GM12878 (cell line): ENCODE data around the gene ACTL7A. TPM values are rescaled to one million over a fixed set of nuclear protein-coding genes. Genes with fewer than 3 reads are reported as not detected.

Experiments used
- ATAC-seq: fragments of 200-7000 bp; cut with Tn5 transposase; 3 replicates; pipeline ENCODE4 v1.9.1; 2020; ENCODE audit warnings: mild to moderate bottlenecking, moderate library complexity
- BruUV-seq: library from RNA; stranded (reverse); fragments of 400-500 nt; replicated peaks from 2 replicates; lab custom pipeline; 2021; lab: Mats Ljungman, UMichigan
- CTCF ChIA-PET: fragments of 300-600 bp; sonication (Branson Sonifier 250); formaldehyde crosslinking; extraction: SDS; loops from one replicate; lab custom pipeline; 2021; ENCODE audit warnings: inconsistent platforms; lab: Yijun Ruan, JAX
- POLR2A ChIA-PET: fragments of 350-600 bp; formaldehyde crosslinking; extraction: SDS; loops from one replicate; lab custom pipeline; 2021; ENCODE audit warnings: inconsistent platforms; lab: Charles Lee
- RAD21 ChIA-PET: fragments of 300-600 bp; sonication (Branson Sonifier 250); formaldehyde crosslinking; loops from one replicate; lab custom pipeline; 2023; ENCODE audit warnings: antibody characterized with exemption; ENCODE audit not compliant: unreplicated experiment; lab: Charles Lee
- SMC1A ChIA-PET: fragments of 300-600 bp; sonication (Branson Sonifier 250); formaldehyde crosslinking; loops from one replicate; lab custom pipeline; 2023; ENCODE audit not compliant: unreplicated experiment, uncharacterized antibody; lab: Charles Lee
- DNase-seq: peaks from one replicate; pipeline ENCODE4 v3.0.0-alpha.2; 2011; ENCODE audit warnings: low read depth, low spot score
- FAIRE-seq: peaks from 3 replicates; lab custom pipeline; 2011; peaks lifted over from hg19 to GRCh38; lab: Jason Lieb, UNC
- H2AFZ ChIP-seq: 2 replicates; pipeline ENCODE4 v1.6.0; 2011; ENCODE audit warnings: low read depth, low read length, control low read depth; ENCODE audit not compliant: control insufficient read depth
- H3K27ac ChIP-seq: 2 replicates; pipeline ENCODE4 v1.5.1; 2011; ENCODE audit warnings: control low read depth; ENCODE audit not compliant: control insufficient read depth, insufficient read depth
- H3K27me3 ChIP-seq, 2 experiments: replicated peaks in 1 of 2; 2 replicates each; pipeline versions ENCODE4 v1.6.0 to v1.6.1; 2011; ENCODE audit warnings: low read length in 1 of 2; ENCODE audit not compliant: control insufficient read depth in 2 of 2, insufficient read depth in 2 of 2
- H3K36me3 ChIP-seq, 2 experiments: 2 replicates each; pipeline ENCODE4 v1.5.1; 2011; ENCODE audit warnings: low read length in 1 of 2; ENCODE audit not compliant: control insufficient read depth in 2 of 2, insufficient read depth in 2 of 2
- H3K4me1 ChIP-seq: 2 replicates; pipeline ENCODE4 v1.6.1; 2011; ENCODE audit warnings: mild to moderate bottlenecking, low read length, moderate library complexity, mixed read lengths; ENCODE audit not compliant: control insufficient read depth, insufficient read depth
- H3K4me2 ChIP-seq: 2 replicates; pipeline ENCODE4 v1.6.0; 2011; ENCODE audit warnings: control low read depth; ENCODE audit not compliant: control insufficient read depth, insufficient read depth
- H3K4me3 ChIP-seq: fragments of 200-600 bp; sonication (generic); 2 replicates; pipeline ENCODE4 v1.5.1; 2016
- H3K79me2 ChIP-seq: 2 replicates; pipeline ENCODE4 v1.6.0; 2011; ENCODE audit warnings: low read length; ENCODE audit not compliant: control insufficient read depth, insufficient read depth
- H3K9ac ChIP-seq: 2 replicates; pipeline ENCODE4 v1.8.0; 2011; ENCODE audit warnings: low read length, control low read depth, mixed read lengths; ENCODE audit not compliant: control insufficient read depth, insufficient read depth
- H3K9me3 ChIP-seq: replicated peaks from 3 replicates; pipeline ENCODE4 v1.5.1; 2011; ENCODE audit warnings: mild to moderate bottlenecking, low read length; ENCODE audit not compliant: control insufficient read depth, insufficient read depth
- H4K20me1 ChIP-seq: 2 replicates; pipeline ENCODE4 v1.6.0; 2011; ENCODE audit not compliant: control insufficient read depth, insufficient read depth
- ATF3 ChIP-seq: IDR thresholded peaks from 2 replicates; pipeline ENCODE4 v1.6.1; 2011; ENCODE audit warnings: low read depth, mild to moderate bottlenecking, low read length, moderate library complexity, borderline replicate concordance; ENCODE audit errors: extremely low read depth
- CBX3 ChIP-seq: fragments of 200-600 bp; sonication (generic); IDR thresholded peaks from 2 replicates; pipeline ENCODE4 v1.6.1; 2016; ENCODE audit warnings: low read depth, borderline replicate concordance
- CHD1 ChIP-seq: IDR thresholded peaks from 2 replicates; pipeline ENCODE4 v1.6.1; 2012; ENCODE audit warnings: low read depth, low read length, improper control_type of control experiment
- MAX ChIP-seq: IDR thresholded peaks from 2 replicates; pipeline ENCODE4 v1.6.1; 2012; ENCODE audit warnings: low read depth, low read length, improper control_type of control experiment
- MEF2A ChIP-seq: IDR thresholded peaks from 2 replicates; pipeline ENCODE4 v1.6.1; 2011; ENCODE audit warnings: low read depth, mild to moderate bottlenecking, low read length, moderate library complexity; ENCODE audit not compliant: insufficient read depth
- NRF1 ChIP-seq: conservative IDR thresholded peaks from 2 replicates; pipeline ENCODE4 v1.6.1; 2011; ENCODE audit warnings: mild to moderate bottlenecking, low read depth, low read length, improper control_type of control experiment
- SREBF2 ChIP-seq: IDR thresholded peaks from 2 replicates; pipeline ENCODE4 v1.6.1; 2012; ENCODE audit warnings: mild to moderate bottlenecking, low read length
- TARDBP ChIP-seq: IDR thresholded peaks from 2 replicates; pipeline ENCODE4 v1.6.1; 2016; ENCODE audit warnings: borderline replicate concordance
- TCF7 ChIP-seq: IDR thresholded peaks from 2 replicates; pipeline ENCODE4 v1.6.1; 2014; ENCODE audit warnings: antibody characterized with exemption, borderline replicate concordance
- WGBS: methylation state at CpG from one replicate; pipeline ENCODE4 v1.1.6; 2016; ENCODE audit warnings: low lambda C conversion rate; ENCODE audit not compliant: insufficient replicate concordance, insufficient coverage; ENCODE audit errors: missing lambda C conversion rate; 5-methylcytosine and 5-hydroxymethylcytosine counted together
- in situ Hi-C: fragments of 300-500 bp; cut with MboI; formaldehyde crosslinking; loops from 9 replicates; pipeline ENCODE4 v1.14.3; 2018; ENCODE audit warnings: mixed read lengths
- intact Hi-C: fragments of 100-400 bp; cut with micrococcal nuclease; formaldehyde crosslinking; loops from one replicate; pipeline ENCODE4 v1.14.2; 2022; ENCODE audit not compliant: unreplicated experiment
- polyA plus RNA-seq, 11 experiments: library from polyadenylated mRNA; depleted of rRNA in 4 of 11; unstranded in 6 of 11; stranded (reverse) in 5 of 11; fragments of >200 nt; fragmentation: Nextera tagmentation in 4 of 11; fragmentation: Illumina TruSeq in 1 of 11; extraction: Ambion mirVana in 4 of 11; extraction: Trizol in 1 of 11; gene quantifications; 1 replicate in 1 of 11; 2 replicates in 10 of 11; pipeline versions ENCODE4 v1.2.1 to v1.2.3, GENCODE V29; 2011 to 2016; ENCODE audit warnings: inconsistent platforms in 2 of 11, missing spikeins in 2 of 11, low read depth in 1 of 11
- total RNA-seq, 4 experiments: library from RNA; depleted of rRNA in 3 of 4; stranded (reverse); fragments of >200 nt in 3 of 4; fragmentation: Illumina TruSeq in 1 of 4; extraction: Trizol in 1 of 4; gene quantifications; 2 replicates each; pipeline versions ENCODE4 v1.2.1 to v1.2.3, GENCODE V29; 2013 to 2021
- TF ChIP-seq, protein P1 (sequence below): IDR thresholded peaks from 2 replicates; pipeline ENCODE4 v1.6.1; 2011; ENCODE audit warnings: mild to moderate bottlenecking, low read depth, low read length, moderate library complexity; ENCODE audit not compliant: insufficient replicate concordance

The ACTL7A gene
- total and polyA plus RNA-seq, 10 of the 15 experiments (the other 5 are each of a cell fraction or from before 2014, with no cell fraction given) = not detected

DNA sequence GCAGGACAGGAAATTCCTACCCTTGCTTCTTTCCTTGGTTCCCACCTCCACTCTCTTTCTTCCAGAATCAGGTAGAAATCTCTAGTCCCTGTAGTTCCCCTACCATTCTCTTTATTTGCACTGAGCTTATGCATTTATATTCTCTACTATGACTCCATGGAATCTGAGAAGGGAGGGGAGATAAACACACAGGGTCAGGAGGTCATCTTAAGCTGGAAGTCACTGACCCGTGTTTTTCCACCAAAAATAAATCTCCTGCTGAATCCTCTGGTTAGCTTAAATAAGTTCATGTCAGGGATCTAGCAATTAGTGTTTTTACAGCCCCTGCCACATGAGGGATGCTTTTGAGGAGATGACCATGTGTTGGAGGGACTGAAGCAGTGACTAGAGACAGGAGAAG, 10.0 kb upstream of the ACTL7A start:
- Histone ChIP-seq H3K4me3 (no peak overlapping the region), H3K27me3 (peaks cover 0 to 2% of the 10 kb centered on the region in 2 experiments; a peak in 2 of 4 replicates), H3K9ac (no peak overlapping the region), H3K4me1 (no peaks in the 10 kb centered on the region), H3K36me3 (no peaks in the 10 kb centered on the region), H3K9me3 (no peaks in the 10 kb centered on the region), H3K79me2 (no peaks in the 10 kb centered on the region), H3K27ac (no peak overlapping the region), H4K20me1 (no peaks in the 10 kb centered on the region), H2AFZ (no peak overlapping the region), H3K4me2 (no peak overlapping the region)
- SMC1A ChIA-PET = interaction anchor here (0.6 to 1.9 kb wide), 3 partner anchors 98 to 502 kb away, joined by 3 to 4 read pairs (median 4); no protein-coding TSS in a partner anchor
- no peak for FAIRE-seq
- CTCF ChIA-PET = interaction anchor here (1.3 to 4.7 kb wide), 3 partner anchors 42 to 102 kb away, joined by 5 to 29 read pairs (median 6); no protein-coding TSS in a partner anchor
- no peak for TF ChIP-seq TARDBP
- TF ChIP-seq CBX3 = no peak
- no peak for TF ChIP-seq CHD1
- TF ChIP-seq, protein P1, sequence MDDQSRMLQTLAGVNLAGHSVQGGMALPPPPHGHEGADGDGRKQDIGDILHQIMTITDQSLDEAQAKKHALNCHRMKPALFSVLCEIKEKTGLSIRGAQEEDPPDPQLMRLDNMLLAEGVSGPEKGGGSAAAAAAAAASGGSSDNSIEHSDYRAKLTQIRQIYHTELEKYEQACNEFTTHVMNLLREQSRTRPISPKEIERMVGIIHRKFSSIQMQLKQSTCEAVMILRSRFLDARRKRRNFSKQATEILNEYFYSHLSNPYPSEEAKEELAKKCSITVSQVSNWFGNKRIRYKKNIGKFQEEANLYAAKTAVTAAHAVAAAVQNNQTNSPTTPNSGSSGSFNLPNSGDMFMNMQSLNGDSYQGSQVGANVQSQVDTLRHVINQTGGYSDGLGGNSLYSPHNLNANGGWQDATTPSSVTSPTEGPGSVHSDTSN = no peak
- no peak for TF ChIP-seq NRF1
- no peak for TF ChIP-seq TCF7
- TF ChIP-seq MEF2A = no peak
- TF ChIP-seq ATF3 = no peak
- TF ChIP-seq SREBF2 = no peak
- TF ChIP-seq MAX = no peak
- POLR2A ChIA-PET = no interaction called here
- no TSS peak for BruUV-seq
- intact Hi-C loops = loop anchor here (5.0 kb wide), 2 partner anchors 100 to 615 kb away; no protein-coding TSS in a partner anchor
- RAD21 ChIA-PET = interaction anchor here (1.7 kb wide), 1 partner anchor 102 kb away, joined by 8 read pairs; no protein-coding TSS in a partner anchor
- ATAC-seq = no peak
- 0% methylated on average over 1 of the region's 1 CpG for WGBS
- no peak for DNase-seq
- in situ Hi-C loops = no loop called here
